Right atrium auricular region (tissue), 2 donors: ENCODE measurements around the gene ZC3H12A. TPM values are rescaled to one million over a fixed set of nuclear protein-coding genes. Genes with fewer than 3 reads are reported as not detected.
A peak's percentile ranks its signal among the peaks of the same experiment; 100 is the strongest.

Experiments used
- DNase-seq: peaks from one replicate; pipeline ENCODE4 v3.0.0-alpha.2; 2019; ENCODE audit warnings: low spot score
- H3K27ac ChIP-seq, 2 donors: fragments of 200-600 bp; sonication (generic); 1 replicate in 1 of 2; 2 replicates in 1 of 2; pipeline ENCODE4 v1.5.1; 2016 to 2019
- H3K27me3 ChIP-seq, 2 donors: fragments of 200-600 bp; sonication (generic); one replicate each; pipeline versions ENCODE4 v1.5.1 to v1.6.0; 2017 to 2019
- H3K36me3 ChIP-seq: fragments of 200-600 bp; sonication (generic); one replicate; pipeline ENCODE4 v1.5.1; 2016
- H3K4me1 ChIP-seq, 2 donors: fragments of 200-600 bp; sonication (generic); one replicate each; pipeline versions ENCODE4 v1.5.1 to v1.6.0; 2017 to 2019
- H3K4me3 ChIP-seq, 2 donors: fragments of 200-600 bp; sonication (generic); 1 replicate in 1 of 2; 2 replicates in 1 of 2; pipeline ENCODE4 v1.5.1; 2017 to 2019; ENCODE audit warnings: mild to moderate bottlenecking in 1 of 2, moderate library complexity in 1 of 2
- H3K9me3 ChIP-seq, 2 donors: fragments of 200-600 bp; sonication (generic); one replicate each; pipeline ENCODE4 v1.5.1; 2019
- total RNA-seq, 2 donors: library from RNA; depleted of rRNA; stranded (reverse); fragments of >200 nt; gene quantifications; one replicate each; pipeline ENCODE4 v1.1.0, GENCODE V29; 2016
- TF ChIP-seq, protein P1 (sequence below), 2 donors: fragments of 200-600 bp; sonication (generic); IDR thresholded peaks; one replicate each; pipeline ENCODE4 v1.5.1; 2019; ENCODE audit warnings: antibody characterized with exemption in 2 of 2

Gene ZC3H12A
- total RNA-seq, 2 donors from 2014 or later: 9.4 to 13.5 TPM

DNA sequence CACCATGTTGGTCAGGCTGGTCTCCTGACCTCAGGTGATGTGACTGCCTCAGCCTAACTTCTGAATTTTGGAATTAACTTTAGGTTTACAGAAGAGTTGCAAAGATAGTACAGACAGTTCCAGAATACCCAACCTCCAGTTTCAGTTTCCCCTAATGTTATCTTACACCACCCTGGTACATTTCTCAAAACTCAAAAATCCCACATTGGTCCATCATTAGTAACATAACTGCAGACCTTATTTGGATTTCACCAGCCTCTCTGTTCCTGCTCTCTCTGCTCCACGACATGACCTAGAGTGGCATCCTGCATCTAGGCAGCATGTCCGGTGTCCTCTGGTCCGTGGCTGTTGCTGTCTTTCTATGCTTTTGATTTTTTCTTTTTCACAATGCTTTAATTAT is 5.0 kb upstream of the ZC3H12A start:
- no peak for DNase-seq
- Histone ChIP-seq H3K27ac (no peak overlapping the region), H3K27me3 (no peaks in the 10 kb centered on the region), H3K4me1 (peaks cover 0 to 31% of the 10 kb centered on the region in 2 donors), H3K36me3 (no peaks in the 10 kb centered on the region), H3K4me3 (no peak overlapping the region), H3K9me3 (no peaks in the 10 kb centered on the region)
- TF ChIP-seq, protein P1, sequence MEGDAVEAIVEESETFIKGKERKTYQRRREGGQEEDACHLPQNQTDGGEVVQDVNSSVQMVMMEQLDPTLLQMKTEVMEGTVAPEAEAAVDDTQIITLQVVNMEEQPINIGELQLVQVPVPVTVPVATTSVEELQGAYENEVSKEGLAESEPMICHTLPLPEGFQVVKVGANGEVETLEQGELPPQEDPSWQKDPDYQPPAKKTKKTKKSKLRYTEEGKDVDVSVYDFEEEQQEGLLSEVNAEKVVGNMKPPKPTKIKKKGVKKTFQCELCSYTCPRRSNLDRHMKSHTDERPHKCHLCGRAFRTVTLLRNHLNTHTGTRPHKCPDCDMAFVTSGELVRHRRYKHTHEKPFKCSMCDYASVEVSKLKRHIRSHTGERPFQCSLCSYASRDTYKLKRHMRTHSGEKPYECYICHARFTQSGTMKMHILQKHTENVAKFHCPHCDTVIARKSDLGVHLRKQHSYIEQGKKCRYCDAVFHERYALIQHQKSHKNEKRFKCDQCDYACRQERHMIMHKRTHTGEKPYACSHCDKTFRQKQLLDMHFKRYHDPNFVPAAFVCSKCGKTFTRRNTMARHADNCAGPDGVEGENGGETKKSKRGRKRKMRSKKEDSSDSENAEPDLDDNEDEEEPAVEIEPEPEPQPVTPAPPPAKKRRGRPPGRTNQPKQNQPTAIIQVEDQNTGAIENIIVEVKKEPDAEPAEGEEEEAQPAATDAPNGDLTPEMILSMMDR (IDR thresholded peaks at IDR 0.05): no peak

DNA sequence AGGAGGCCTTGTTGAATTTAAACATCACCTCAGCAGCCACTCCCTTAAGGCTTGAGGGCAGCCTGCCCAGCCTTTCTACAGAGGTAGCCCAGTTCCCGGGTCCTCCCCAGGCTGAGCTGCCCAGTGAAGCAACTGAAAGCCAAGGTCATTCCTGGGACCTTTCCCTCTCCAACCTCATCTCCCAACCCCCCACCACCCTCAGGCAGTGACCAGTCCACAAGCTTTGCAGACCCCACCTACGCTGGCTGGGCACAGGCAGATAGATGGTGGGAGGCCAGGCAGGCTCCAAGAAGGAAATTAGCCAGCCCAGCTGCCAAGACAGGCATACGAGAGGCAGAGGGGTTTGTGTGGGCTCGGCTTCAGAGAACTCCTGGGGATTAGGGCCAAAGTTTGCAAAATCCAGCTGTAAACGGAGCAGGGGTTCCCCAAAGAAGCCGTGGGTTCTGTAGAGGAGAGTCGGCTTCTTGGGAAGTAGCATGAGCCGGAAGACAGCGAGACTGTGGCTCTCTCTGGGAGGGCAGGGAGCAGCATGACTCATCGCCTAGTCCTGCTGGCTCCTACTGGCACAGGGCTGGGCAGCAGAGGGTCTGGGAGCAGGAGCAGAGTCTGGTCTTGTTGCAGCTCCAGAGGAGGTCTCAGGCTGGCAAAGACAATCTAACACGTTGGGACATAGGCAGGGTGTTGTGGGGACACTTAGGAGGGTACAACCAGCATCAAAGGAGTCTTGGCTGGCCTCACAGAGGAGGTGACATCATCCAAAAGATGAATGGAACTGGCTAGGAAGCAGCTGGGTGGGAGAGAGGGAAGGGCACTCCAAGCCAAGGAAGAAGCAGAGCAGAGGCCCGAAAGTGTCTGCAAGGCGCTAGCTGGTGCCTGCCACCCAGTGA is 2.8 kb upstream of the ZC3H12A start:
- H3K27me3 ChIP-seq: no peaks in the 10 kb centered on the region
- TF ChIP-seq, protein P1 (IDR thresholded peaks at IDR 0.05): no peak
- H3K4me1 ChIP-seq: peaks cover 0 to 48% of the 10 kb centered on the region in 2 donors
- DNase-seq: peak; percentile 92
- H3K9me3 ChIP-seq: no peaks in the 10 kb centered on the region
- no peaks in the 10 kb centered on the region for H3K36me3 ChIP-seq
- H3K4me3 ChIP-seq: peak overlapping the region in 1 of 2 donors; percentile 21
- H3K27ac ChIP-seq: peak overlapping the region; percentile 94 to 97

DNA sequence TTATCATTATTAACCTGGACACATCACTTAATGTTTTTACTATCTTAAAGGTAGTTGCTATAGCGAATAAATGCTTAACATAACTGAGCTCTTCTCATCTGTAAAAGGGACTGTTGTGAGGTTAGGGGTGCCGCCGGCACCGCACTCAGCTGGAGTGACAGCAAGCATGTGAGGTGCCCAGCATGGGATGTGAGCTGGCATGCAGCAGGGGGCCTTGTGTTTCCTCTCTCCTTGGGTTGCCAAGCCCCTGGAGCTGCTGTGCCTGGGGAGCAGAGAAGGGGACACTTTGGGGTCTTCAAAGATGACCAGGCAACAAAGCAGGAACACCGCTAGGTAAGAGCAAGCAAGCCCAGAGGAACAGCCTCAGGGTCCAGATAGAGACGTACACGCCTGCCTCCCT is 2.1 kb upstream of the ZC3H12A start:
- TF ChIP-seq, protein P1 (IDR thresholded peaks at IDR 0.05): no peak
- no peaks in the 10 kb centered on the region for H3K36me3 ChIP-seq
- H3K4me3 ChIP-seq: no peak overlapping the region
- H3K4me1 ChIP-seq: peaks cover 0 to 55% of the 10 kb centered on the region in 2 donors
- DNase-seq: no peak
- H3K27ac ChIP-seq: peak overlapping the region; percentile 94 to 97
- no peaks in the 10 kb centered on the region for H3K9me3 ChIP-seq
- H3K27me3 ChIP-seq: no peaks in the 10 kb centered on the region

DNA sequence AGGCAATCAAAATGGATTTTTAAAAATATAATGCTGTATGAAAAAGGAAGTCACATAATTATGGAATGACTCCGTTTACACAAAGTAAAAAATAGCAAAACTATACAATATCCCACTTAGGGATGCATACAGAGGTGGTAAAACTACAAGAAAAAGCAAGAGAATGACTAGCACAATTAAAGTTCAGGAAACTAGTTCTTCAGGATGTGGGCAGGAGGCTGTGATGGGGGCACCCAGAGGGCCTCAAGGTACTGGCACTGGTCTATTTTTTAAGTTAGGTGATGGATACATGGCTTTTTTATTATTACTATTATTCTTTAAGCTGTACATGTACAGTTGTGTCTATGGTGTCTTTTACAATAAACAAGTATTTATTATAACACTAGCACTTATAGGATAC is 1.4 kb upstream of the ZC3H12A start:
- peak overlapping the region; percentile 94 to 97 for H3K27ac ChIP-seq
- no peaks in the 10 kb centered on the region for H3K9me3 ChIP-seq
- no peak for DNase-seq
- H3K4me1 ChIP-seq: peaks cover 0 to 62% of the 10 kb centered on the region in 2 donors
- no peaks in the 10 kb centered on the region for H3K27me3 ChIP-seq
- H3K36me3 ChIP-seq: peaks cover 6% of the 10 kb centered on the region
- TF ChIP-seq, protein P1 (IDR thresholded peaks at IDR 0.05): no peak
- peak overlapping the region in 1 of 2 donors; percentile 89 for H3K4me3 ChIP-seq

DNA sequence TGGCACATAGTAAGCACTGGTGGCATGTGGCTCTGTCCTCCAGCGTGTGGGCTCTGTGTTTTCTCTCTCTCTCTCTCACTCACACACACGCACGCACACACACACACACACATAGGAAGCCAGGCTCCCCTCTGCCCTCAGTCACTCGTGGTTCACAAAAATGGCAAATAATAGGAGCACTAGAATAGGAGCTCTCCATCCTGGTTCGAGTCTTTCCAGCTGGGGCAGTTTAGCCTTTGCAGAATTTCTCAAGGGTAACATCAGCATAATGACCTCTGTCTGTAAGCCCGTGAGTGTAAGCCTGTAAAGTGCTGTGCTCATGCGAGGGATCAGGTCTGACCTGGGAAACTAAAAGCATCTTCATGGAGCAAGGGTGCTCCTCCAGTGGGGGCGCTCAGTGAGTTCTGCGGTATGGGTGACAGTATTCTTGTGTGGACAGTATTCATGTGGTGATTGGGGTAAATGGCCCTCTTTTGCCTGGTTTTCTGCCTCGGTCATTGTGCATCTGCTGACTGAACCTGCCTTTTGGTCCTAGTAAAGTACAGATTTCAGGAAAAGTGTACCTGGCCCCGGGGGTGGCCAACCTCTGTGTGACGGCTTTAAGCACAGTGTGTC is 842 bp upstream of the ZC3H12A start:
- TF ChIP-seq, protein P1 (IDR thresholded peaks at IDR 0.05): no peak
- Histone ChIP-seq H3K27me3 (no peaks in the 10 kb centered on the region), H3K36me3 (peaks cover 12% of the 10 kb centered on the region), H3K4me3 (peak overlapping the region; percentile 89 to 96), H3K27ac (peak overlapping the region; percentile 94 to 97), H3K9me3 (no peaks in the 10 kb centered on the region), H3K4me1 (peaks cover 0 to 67% of the 10 kb centered on the region in 2 donors)
- DNase-seq: no peak
